Bronchial epithelial cell (primary cell): Measurements from ENCODE around the gene NDRG2. TPM values are rescaled to one million over a fixed set of nuclear protein-coding genes. Genes with fewer than 3 reads are reported as not detected.
A peak's percentile ranks its signal among the peaks of the same experiment; 100 is the strongest.

Experiments
- DNase-seq: peaks from one replicate; pipeline ENCODE4 v3.0.0-alpha.2; 2010; ENCODE audit warnings: low read depth
- FAIRE-seq: peaks from 2 replicates; lab custom pipeline; 2011; peaks lifted over from hg19 to GRCh38; lab: Jason Lieb, UNC
- H3K27me3 ChIP-seq: 2 replicates; pipeline ENCODE4 v1.5.1; 2011; ENCODE audit warnings: low read length; ENCODE audit not compliant: control insufficient read depth, insufficient read depth
- H3K36me3 ChIP-seq: 2 replicates; pipeline ENCODE4 v1.5.1; 2011; ENCODE audit warnings: low read length; ENCODE audit not compliant: control insufficient read depth, insufficient read depth
- H3K4me3 ChIP-seq: 2 replicates; pipeline ENCODE4 v1.5.1; 2011; ENCODE audit warnings: mild to moderate bottlenecking, low read depth, low read length, control low read depth
- CTCF ChIP-seq: IDR thresholded peaks from 2 replicates; pipeline ENCODE4 v1.5.1; 2011; ENCODE audit warnings: mild to moderate bottlenecking, moderate library complexity, low read length, control low read depth, inconsistent platforms; ENCODE audit not compliant: insufficient read depth, severe bottlenecking
- total RNA-seq: library from RNA; depleted of rRNA; stranded (reverse); fragments of >200 nt; gene quantifications from 2 replicates; pipeline ENCODE4 v1.2.1, GENCODE V29; 2014

NDRG2 gene
- total RNA-seq, 1 donor from 2014 or later = 9.2 TPM

GRCh38 chr14:21039585-21040369 lies 14.9 kb upstream of the NDRG2 start:
- DNase-seq = peak; percentile 72

GRCh38 chr14:21038441-21039422 lies 13.9 kb upstream of the NDRG2 start:
- DNase-seq (peak; percentile 50), FAIRE-seq (no peak)
- no peak for TF ChIP-seq CTCF

More at GRCh38 chr14:21039585-21040369, 14.9 kb upstream of the NDRG2 start:
- Histone ChIP-seq H3K4me3 (no peak overlapping the region), H3K36me3 (no peaks in the 10 kb centered on the region), H3K27me3 (no peaks in the 10 kb centered on the region)
- FAIRE-seq = no peak
- TF ChIP-seq CTCF = peak; percentile 75

GRCh38 chr14:21037156-21037555 lies 12.3 kb upstream of the NDRG2 start:
- FAIRE-seq (no peak), DNase-seq (no peak)
- H3K36me3 ChIP-seq = no peaks in the 10 kb centered on the region
- H3K27me3 ChIP-seq = peaks cover 2% of the 10 kb centered on the region
- no peak overlapping the region for H3K4me3 ChIP-seq
- TF ChIP-seq CTCF = no peak

More at GRCh38 chr14:21038441-21039422, 13.9 kb upstream of the NDRG2 start:
- H3K4me3 ChIP-seq = no peak overlapping the region
- H3K27me3 ChIP-seq = no peaks in the 10 kb centered on the region
- no peaks in the 10 kb centered on the region for H3K36me3 ChIP-seq

GRCh38 chr14:21036751-21037150 lies 11.9 kb upstream of the NDRG2 start:
- Histone ChIP-seq H3K27me3 (peaks cover 2% of the 10 kb centered on the region), H3K4me3 (no peak overlapping the region), H3K36me3 (no peaks in the 10 kb centered on the region)
- FAIRE-seq (no peak), DNase-seq (no peak)
- no peak for TF ChIP-seq CTCF

- DNase-seq (no peak), FAIRE-seq (peak; percentile 32)
- no peak for TF ChIP-seq CTCF
- Histone ChIP-seq H3K4me3 (no peak within 1 kb of the TSS), H3K36me3 (no peaks in the 10 kb centered on the region), H3K27me3 (peaks cover 2% of the 10 kb centered on the region)
Measured at GRCh38 chr14:21034707-21035106, 9.8 kb upstream of the NDRG2 start, which contains the start of gene RNASE13. TSS of gene RNASE13 (minus strand) at chr14:21034807. CDS start at chr14:21034288, 519 bp downstream.
